Transverse colon (tissue), 4 donors: ENCODE results near the gene LRBA.

Experiments used
- CTCF ChIP-seq, 5 experiments: fragments of 200-600 bp in 3 of 5; fragments of 450-650 bp in 2 of 5; sonication (generic) in 3 of 5; IDR thresholded peaks; 1 replicate in 2 of 5; 2 replicates in 3 of 5; pipeline ENCODE4 v1.5.1; 2016 to 2017; ENCODE audit warnings: antibody characterized with exemption in 5 of 5, inconsistent platforms in 3 of 5, mild to moderate bottlenecking in 2 of 5, moderate library complexity in 1 of 5
- EP300 ChIP-seq: sonication (generic); formaldehyde crosslinking; IDR thresholded peaks from one replicate; pipeline ENCODE4 v1.6.1; 2017; ENCODE audit warnings: antibody characterized with exemption, low read depth
- POLR2A ChIP-seq: fragments of 450-650 bp; IDR thresholded peaks from one replicate; pipeline ENCODE4 v1.6.1; 2016; ENCODE audit warnings: antibody characterized with exemption, mild to moderate bottlenecking, moderate library complexity
- POLR2AphosphoS5 ChIP-seq, 3 donors: sonication (generic); formaldehyde crosslinking; IDR thresholded peaks; one replicate each; pipeline ENCODE4 v1.6.1; 2016; ENCODE audit warnings: antibody characterized with exemption in 3 of 3

GRCh38 chr4:150216726-150217125 lies 798.4 kb downstream of the LRBA start:
- no peak for TF ChIP-seq POLR2AphosphoS5 (IDR thresholded peaks at IDR 0.05)
- no peak for TF ChIP-seq CTCF (IDR thresholded peaks at IDR 0.05)
- TF ChIP-seq EP300: no peak
- TF ChIP-seq POLR2A: no peak
